ENCODE measurements around the gene ST6GALNAC2.

- TF ChIP-seq POLR2AphosphoS5 (IDR thresholded peaks at IDR 0.05) (peak in 1 of 2 donors; percentile 12), CTCF (IDR thresholded peaks at IDR 0.05) (no peak), POLR2A (IDR thresholded peaks at IDR 0.05; ENCODE audit: low read depth) (no peak)
Observed at GRCh38 chr17:76524598-76525512, 60.8 kb downstream of the ST6GALNAC2 start.

Measured in esophagus muscularis mucosa (tissue), 3 donors.